ENCODE results near the gene CFAP57.
A peak's percentile ranks its signal among the peaks of the same experiment; 100 is the strongest.
"Not testable (repeated sequence)": the region's sequence is repeated elsewhere in the genome, so short reads cannot be mapped to it uniquely, and the experiment has no call there.

CFAP57 gene

DNA sequence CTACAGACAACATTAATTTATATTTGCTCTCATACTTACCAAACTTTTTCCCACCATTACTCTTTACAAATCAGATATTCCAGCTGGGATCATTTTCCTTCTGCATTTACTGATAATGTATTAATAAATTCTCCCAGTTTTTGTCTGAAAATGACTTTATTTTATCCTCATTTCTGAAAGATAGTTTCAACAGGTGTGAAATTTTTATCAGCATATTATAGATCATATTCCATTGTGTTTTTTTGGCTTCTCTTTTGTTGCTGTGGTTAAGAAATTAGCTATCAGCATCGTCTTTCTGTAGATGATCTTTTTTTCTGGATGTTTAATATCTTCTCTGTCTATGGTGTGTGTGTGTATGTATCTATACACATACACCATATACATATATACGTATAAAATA is 2.7 kb downstream of the CFAP57 start:
- DNase-seq, result no peak

DNA sequence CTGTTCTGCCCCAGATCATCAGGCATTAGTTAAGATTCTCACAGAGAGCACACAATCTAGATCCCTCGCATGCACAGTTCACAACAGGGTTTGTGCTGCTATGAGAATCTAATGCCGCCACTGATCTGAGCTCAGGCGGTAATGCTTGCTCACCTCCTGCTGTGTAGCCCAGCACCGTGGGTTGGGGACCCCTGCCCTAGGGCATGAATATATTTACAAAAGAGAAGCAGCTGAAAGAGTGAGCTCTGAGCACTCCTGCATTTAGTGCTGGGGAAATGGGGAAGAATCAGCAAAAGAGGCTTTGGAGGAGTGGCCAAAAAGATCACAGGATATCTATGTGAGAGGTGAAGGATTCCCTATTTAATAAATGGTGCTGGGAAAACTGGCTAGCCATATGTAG is 5.6 kb downstream of the CFAP57 start:
- no peak for DNase-seq

DNA sequence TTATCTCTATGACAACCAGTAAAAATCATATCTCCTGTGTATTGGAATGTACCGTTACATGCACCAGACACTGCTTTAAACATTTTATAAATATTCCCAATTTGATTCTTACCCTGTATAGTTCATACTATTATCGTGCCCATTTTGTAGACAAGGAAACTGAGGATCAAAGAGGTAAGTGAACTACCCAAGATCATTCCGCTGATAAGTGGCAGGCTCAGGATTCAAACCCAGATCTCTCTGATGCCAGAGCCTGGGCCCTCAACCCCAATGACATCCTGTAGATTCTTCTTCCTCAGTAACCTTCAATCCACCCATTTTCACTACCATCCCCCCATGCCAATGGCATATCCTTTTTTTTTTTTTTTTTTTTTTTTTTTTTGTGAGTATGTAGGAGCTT is 12.3 kb downstream of the CFAP57 start:
- no peak for DNase-seq

DNA sequence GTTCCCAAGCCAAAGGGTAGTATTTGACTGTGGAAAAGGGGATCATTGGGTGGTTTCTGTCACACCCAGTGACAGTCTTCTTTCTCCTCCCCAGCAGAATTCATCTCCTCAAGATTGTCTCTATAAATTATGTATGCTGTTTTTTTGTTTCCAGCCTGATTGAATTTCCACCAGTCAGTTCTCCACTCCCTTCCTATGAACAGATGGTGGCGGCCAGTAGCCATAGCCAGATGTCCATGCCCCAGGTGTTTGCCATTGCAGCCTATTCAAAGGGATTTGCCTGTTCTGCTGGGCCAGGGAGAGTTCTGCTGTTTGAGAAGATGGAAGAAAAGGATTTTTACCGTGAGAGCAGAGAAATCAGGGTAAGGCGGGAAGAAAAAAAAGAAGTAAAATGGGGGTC is 12.9 kb downstream of the CFAP57 start:
- no peak for DNase-seq

DNA sequence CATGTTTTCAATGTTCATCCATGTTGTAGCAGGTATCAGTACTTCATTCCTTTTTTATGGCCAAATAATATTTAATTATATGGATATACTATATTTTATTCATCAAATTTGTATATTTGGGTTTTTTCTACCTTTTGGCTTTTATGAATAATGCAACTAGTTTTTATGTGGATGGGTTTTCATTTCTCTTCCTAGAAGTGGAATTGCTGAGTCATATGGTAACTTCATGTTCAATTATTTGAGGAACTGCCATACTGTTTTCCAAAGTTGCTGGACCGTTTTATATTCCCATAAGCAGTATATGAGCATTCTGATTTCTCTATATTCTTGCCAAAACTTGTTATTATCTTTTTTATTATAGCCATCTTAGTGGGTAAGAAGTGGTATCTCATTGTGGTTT is 16.0 kb downstream of the CFAP57 start:
- no peak for DNase-seq

DNA sequence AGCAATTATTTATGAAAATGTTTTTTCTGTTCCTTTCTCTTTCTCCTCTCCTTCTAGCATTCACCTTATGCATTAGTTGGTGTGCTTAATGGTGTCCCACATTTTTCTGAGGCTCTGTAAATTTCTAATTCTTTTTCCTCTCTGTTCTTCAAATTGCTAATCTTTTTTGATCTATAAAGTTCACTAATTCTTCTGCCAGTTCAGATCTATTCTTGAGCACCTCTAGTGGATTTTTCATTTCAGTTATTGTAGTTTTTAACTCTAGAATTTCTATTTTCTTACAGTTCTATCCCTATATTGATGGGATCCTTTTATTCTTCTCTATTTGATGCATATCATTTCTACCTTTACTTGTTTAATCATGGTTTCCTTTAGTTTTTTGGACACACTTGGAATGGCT is 22.4 kb downstream of the CFAP57 start:
- no peak for DNase-seq

DNA sequence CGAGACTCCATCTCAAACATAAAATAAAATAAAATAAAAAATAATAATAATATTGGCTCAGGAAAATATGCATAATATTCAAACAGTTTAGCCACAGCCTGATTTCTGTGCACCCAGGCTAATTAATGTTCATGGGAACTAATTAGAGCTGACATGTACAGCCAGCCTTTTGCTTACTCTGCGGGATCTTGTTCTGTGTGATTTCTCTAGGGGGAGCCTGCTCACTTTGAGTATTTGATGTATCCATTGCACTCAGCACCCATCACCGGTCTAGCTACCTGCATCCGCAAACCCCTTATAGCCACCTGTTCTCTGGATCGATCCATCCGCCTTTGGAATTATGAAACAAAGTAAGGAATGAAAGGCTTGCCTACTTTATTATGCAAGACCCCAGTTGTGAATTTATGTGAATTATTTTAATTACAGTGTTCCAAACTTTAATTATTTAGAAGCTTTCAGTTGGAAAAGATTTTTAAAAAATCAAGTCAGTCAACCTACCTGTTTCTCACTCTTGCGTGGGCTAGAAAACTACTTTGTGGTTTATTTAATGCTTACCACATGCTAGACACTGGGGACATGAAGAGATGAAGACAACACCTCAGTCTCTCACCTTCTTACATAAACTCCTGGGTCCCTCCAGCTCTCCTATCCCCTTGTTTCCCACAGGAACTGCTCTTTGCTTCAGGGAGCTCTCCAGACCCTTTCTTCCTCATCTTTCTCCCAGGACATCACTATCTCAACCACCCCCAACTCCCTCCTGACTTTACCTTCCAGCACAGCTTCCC is 25.4 kb downstream of the CFAP57 start:
- no peak for DNase-seq

DNA sequence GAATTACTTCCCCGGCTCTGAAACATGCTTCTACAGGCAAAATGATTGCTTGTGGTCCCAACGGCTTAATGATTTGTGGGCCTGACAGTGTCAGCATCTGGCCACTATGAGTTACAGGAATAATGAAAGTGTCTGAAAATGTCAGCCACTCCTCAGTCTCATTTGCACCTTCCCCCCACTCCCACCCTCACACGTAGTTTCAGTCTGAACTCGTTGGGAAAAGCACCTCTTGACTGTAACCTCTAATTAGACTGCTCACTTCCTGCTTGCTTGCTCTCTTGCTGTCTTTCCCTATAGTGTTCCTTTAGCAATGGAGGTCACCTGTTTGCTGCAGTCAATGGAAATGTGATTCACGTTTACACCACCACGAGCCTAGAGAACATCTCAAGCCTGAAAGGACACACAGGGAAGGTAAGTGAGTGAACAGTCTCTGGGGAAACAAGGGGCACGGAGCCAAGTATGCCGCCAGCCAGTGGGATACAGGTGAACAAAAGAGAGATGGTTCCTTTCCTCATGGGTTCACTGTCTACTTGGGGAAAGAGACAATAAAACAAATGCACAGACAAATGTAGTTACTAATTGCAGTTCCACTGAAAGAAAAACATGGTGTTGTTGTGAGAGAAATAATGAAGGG is 27.1 kb downstream of the CFAP57 start:
- no peak for DNase-seq

DNA sequence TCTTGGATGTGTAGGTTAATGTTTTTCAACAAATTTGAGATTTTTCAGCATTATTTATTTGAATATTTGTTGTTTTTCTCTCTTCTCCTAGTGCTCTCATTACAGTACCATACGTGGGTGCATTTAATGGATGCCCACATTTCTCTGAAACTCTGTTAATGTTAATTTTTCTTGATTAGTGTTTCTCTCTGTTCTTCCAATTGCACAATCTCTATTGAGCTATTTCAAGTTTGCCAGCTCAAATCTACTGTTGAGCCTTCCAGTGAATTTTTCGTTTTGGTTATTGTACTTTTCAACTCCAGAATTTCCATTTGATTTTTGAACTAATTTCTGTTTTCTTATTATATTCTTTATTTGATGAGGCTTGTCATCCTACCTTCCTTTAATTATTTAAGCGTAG is 31.7 kb downstream of the CFAP57 start:
- DNase-seq, result no peak

DNA sequence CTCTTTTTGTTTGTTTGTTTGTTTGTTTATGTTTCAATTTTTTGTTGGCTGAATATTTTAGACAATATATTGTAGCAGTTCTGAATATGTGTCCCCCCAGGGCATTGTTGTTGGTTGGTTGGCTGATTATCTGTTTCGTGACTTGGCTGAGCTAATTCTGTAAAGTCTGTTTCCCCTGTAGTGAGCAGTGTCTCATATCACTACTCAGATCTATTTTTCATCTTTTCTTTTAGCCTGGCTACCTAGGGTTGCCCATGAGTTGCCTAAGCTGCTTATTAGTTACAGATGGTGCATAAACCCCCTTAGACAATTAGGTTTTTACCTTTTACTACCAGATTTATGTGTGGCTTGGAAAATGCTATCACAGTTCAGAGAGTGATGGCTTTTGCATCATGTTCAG is 32.3 kb downstream of the CFAP57 start:
- no peak for DNase-seq

DNA sequence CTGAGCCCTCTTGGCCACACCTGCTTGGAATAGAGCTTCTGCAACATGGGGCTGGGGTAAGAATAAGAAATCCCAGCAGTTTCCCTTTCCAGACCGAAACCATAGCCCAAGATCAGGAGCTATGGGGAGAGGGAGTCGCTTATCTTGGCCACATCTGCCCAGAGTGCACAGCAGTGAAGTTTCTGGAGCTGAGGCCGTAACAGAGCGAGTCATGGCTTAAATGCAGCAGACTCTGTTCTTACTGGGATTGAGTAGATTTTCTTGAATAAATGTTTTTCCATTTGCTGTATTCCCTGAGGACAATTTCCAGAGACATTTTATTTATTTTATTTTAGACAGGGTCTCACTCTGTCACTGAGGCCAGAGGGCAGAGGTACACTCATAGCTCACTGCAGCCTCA is 33.5 kb downstream of the CFAP57 start:
- no peak for DNase-seq

DNA sequence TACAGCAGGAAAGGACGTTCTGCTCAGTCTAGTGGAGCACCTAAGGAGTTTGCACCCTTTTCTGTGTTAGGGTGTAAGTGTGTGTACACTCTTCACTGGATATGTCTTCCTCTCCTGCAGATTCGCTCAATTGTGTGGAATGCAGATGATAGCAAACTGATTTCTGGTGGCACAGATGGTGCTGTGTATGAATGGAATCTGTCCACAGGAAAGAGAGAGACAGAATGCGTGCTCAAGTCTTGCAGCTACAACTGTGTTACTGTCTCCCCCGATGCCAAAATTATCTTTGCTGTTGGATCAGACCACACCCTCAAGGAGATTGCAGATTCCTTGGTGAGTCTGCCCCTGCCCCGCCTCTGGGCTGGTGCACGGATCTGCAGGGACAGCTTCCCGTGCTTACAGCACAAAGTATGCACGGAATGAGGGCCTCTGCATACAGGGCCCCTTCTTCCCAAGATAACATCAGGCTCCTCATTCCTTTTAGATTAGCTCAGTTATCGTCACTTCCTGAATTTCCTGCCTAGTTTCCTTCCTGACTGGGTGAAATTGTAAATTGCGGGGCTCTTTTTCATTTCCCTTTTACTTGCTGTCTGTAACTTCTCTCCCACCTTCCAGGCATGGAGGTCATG is 34.6 kb downstream of the CFAP57 start:
- no peak for DNase-seq

DNA sequence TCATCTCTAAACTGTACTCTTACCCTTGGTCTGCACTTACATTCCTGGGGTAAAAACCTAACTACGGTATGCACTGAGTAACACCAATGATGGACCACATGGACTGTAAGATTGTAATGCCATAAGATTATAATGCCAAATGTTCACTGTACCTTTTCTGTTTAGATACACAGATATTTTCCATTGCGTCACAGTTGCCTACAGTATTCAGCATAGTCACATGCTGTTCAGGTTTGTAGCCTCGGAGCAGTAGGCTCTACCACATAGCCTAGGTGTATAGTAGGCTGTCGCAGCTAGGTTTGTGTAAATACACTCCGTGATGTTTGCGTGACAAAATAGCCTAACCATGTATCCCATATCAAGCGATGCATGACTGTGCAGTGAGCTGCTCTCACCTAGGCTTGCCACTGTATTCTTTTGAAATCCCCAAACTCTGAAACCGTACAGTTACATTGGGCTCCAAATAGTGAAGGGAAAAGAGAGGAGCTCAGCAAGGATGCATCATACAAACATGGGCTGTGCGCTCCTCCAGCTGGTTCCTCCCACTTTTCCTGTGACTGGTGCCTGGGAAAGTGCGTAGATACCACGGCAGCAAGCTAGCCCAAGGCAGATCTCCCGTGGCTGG is 35.2 kb downstream of the CFAP57 start:
- DNase-seq, result no peak

DNA sequence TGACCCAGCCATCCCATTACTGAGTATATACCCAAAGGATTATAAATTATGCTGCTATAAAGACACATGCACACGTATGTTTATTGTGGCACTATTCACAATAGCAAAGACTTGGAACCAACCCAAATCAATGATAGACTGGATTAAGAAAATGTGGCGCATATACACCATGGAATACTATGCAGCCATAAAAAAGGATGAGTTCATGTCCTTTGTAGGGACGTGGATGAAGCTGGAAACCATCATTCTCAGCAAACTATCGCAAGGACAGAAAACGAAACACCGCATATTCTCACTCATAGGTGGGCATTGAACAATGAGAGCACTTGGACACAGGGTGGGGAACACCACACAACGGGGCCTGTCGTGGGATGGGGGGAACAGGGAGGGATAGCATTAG is 36.1 kb downstream of the CFAP57 start:
- not testable (repeated sequence) for DNase-seq

DNA sequence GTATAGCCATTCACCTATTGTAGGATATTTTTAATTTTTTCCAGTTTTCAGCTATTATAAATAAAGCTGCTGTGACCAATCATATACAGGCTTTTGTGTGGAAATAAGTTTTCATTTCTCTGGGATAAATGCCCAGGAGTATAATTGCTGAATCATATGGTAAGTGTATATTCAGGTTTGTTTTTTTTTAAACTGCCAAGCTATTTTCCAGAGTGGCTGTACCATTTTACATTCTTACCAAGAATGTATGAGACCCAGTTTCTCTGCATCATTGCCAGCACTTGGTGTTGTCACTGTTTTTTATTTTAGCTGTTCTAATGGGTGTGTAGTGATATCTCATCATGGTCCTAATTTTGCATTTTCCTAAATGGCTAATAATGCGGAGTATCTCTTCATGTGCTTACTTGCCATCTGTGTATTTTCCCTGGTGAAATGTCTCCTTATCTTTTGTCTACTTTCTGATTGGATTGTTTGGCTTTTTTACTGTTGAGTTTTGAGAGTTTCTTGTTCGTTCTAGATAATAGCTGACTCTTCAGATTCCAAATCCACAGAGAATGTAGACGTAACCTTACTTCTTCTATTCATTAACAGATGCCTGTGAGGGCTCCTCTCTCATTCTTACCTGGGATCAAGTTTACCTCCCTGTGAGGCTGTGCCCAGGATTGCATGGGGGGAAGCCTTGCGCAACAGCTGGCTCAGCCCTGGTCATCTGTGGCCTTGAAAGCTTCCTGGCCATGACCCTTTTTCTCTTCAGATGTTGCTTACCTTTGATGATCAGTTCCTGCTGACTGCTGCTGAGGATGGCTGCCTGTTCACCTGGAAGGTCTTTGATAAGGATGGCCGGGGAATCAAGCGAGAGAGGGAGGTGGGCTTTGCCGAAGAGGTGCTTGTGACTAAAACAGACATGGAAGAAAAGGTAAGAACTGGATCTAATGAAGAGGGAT is 42.6 kb downstream of the CFAP57 start:
- no peak for DNase-seq

DNA sequence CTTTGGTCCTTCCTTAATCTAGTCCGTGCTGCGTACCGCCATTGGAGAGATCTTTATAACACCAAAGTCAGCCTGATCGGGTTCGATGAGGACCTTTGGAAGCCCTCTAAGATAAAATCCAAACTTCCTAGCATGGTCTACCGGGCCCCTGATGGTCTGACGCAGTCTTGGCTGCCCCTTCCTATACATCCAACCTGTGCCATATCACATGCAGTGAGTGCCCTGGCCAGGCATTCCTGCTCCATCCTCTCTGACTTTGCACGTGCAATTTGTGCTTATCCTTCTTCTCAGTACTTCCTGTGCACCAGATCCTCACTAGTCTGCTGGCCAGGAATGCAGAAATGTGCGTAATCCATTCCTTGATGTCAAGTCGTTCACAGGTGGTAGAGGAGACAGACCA is 45.6 kb downstream of the CFAP57 start:
- no peak for DNase-seq

DNA sequence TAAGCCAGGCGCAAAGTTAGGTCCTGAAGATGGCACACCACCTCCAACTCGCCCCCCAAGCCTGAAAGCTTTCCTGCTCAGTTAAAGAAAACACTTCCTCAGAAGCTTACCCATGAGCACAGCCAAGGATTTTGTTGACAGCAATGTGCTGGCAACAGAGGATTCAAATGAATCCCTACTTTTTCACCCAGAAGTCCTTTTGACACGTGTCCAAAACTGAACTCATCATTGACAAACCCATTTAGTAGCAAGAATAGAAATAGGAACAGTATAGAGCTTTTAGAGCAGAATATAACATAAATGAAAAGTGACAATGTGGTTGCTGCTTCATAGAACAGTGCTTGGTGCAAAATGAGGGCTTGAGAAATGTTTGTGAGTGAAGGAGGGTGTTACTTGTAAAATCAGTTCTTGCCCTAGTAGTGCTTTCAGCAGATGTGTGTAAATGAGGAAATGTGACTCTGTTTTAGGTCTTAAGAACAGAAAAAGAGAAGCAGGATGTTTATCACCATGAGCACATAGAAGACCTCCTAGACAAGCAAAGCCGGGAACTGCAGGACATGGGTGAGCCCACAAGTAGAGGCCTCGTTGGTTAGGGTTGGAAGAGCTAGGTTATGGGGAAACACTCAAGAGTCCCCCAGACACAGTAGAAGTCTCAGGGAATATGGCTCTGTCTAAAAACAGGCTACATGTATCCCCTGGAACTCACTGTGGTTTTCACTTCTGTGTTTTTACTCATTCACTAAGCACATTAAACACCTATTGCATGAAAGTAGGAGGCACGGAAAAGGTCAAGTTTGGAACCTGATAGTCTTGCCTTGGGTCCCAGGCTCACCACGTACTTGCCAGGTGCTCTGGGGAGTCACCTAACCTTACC is 49.0 kb downstream of the CFAP57 start:
- no peak for DNase-seq

DNA sequence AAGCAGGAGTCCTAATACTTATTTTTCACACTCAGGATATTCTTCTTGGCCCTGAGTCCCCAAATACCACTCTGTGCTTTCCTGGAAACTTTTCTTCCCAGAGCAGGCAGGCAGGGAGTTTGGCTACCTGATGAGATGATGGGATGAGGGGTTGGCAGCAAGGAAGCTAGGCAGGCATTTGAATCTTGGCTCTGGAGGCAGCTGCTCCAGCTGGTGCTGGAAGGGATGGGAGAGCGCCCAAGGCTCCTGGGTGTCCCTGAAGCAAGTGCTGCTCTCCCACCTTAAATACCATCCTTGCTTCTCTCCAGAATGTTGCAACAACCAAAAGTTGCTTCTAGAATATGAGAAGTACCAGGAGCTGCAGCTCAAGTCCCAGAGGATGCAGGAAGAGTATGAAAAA is 49.7 kb downstream of the CFAP57 start:
- no peak for DNase-seq

DNA sequence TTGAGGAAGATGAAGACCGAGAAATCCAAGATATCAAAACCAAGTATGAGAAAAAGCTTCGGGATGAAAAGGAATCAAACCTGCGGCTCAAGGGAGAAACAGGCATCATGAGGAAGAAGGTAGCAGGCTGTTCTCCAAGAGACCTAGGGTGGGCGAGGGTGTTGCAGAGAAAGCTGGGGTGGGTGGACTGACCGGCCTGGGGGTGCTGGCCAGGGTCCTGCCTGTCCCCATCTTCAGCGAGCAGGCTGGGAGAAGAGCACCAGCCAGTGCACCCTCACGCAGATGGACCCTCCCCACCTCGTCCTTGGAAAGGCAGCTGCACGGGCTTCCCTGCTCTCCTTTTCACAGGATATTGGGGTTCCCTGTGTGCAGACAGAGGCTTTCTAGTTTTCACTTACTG is 50.7 kb downstream of the CFAP57 start:
- DNase-seq, result no peak

DNA sequence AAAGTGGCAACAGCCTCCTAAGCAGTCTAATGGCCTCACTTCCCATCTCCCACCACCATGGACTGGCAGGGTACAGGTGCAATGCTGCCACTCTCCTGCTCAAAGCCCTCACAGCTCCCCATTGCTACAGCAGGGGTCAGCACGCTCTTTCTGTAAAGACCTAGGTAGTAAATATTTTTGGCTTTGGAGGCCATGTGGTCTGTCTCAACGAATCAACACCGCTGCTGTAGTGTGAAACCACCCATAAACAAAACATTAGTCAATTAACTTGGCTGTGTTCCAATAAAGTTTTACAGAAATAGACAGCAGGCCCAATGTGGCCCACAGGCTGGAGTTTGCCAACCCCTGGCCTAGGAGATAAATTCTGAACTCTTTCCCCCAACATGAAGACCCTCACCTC is 53.0 kb downstream of the CFAP57 start:
- no peak for DNase-seq

DNA sequence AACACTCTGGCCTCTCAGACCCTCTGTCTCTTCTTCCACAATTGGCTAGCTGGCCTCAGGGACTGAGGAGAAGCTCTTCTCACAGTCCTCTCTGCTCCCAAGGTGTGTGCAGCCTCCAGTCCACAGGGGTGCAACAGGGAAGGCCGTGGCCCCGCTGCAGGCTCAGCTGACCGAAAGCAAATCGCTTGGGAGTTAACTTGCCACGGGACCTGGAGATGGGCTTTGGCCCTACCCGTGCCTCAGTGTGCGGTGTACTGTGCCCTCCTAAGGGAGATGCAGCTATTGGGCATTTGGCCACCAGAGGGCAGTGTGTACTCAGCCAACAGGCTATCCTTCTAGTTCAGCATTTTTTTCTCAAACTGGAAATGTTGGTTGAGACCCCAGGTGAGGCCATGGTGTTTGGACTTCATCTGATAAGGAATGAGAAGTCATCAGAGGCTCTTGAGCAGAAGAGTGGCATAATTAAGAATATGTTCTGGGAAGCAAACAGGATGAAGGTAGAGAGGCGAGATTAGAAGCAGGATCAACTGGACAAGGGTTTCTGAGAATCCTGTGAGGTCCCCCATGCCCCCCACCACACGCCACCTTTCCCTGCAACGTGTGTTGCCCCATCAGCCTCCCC is 55.1 kb downstream of the CFAP57 start:
- peak; percentile 78 for DNase-seq

All from stimulated activated CD4-positive, alpha-beta T cell treated with anti-CD3 and anti-CD28 coated beads, Interleukin-1b, Interleukin-23, amount 100 ng/mL, for 48 hours (primary cell).